COR-L47 (cell line): ENCODE results near the gene SLC25A23.
"Not testable (repeated sequence)": the region's sequence is repeated elsewhere in the genome, so short reads cannot be mapped to it uniquely, and the experiment has no call there.

ENCODE experiments used
- DNase-seq: peaks from one replicate; lab custom pipeline; 2025; lab: John Stamatoyannopoulos, UW

SLC25A23 gene

GRCh38 chr19:6457958-6458694 lies 1.5 kb downstream of the SLC25A23 start:
- no peak for DNase-seq

- DNase-seq = no peak
Measured at GRCh38 chr19:6455924-6456323, 3.7 kb downstream of the SLC25A23 start.

- no peak for DNase-seq
Measured at GRCh38 chr19:6453951-6454565, 5.5 kb downstream of the SLC25A23 start.

- DNase-seq = no peak
Measured at GRCh38 chr19:6452899-6453298, 6.7 kb downstream of the SLC25A23 start.

- no peak for DNase-seq
Measured at GRCh38 chr19:6452223-6452614, 7.4 kb downstream of the SLC25A23 start.

GRCh38 chr19:6451583-6452222 lies 7.9 kb downstream of the SLC25A23 start:
- DNase-seq = no peak

GRCh38 chr19:6450166-6450565 lies 9.4 kb downstream of the SLC25A23 start:
- no peak for DNase-seq

- no peak for DNase-seq
Measured at GRCh38 chr19:6448045-6448444, 11.5 kb downstream of the SLC25A23 start.

GRCh38 chr19:6446452-6446851 lies 13.1 kb downstream of the SLC25A23 start:
- no peak for DNase-seq

GRCh38 chr19:6443986-6444385 lies 15.6 kb downstream of the SLC25A23 start:
- DNase-seq = no peak

- DNase-seq = no peak
Measured at GRCh38 chr19:6442087-6442688, 17.4 kb downstream of the SLC25A23 start.

GRCh38 chr19:6440905-6441304 lies 18.7 kb downstream of the SLC25A23 start:
- DNase-seq = no peak

- no peak for DNase-seq
Measured at GRCh38 chr19:6439743-6440142, 19.8 kb downstream of the SLC25A23 start.

GRCh38 chr19:6433663-6434062 lies 25.9 kb downstream of the SLC25A23 start, which contains the start of gene SLC25A41:
Gene SLC25A41 (minus strand): TSS chr19:6433763. CDS start chr19:6433693, 70 bp downstream.
- no peak for DNase-seq

GRCh38 chr19:6433165-6433564 lies 26.4 kb downstream of the SLC25A23 start:
- no peak for DNase-seq

- DNase-seq = no peak
Measured at GRCh38 chr19:6431891-6432290, 27.7 kb downstream of the SLC25A23 start.

GRCh38 chr19:6429419-6430221 lies 30.0 kb downstream of the SLC25A23 start:
- no peak for DNase-seq

- DNase-seq = not testable (repeated sequence)
Measured at GRCh38 chr19:6428692-6429418, 30.7 kb downstream of the SLC25A23 start.

- DNase-seq = no peak
Measured at GRCh38 chr19:6427131-6427530, 32.5 kb downstream of the SLC25A23 start.

GRCh38 chr19:6425732-6426620 lies 33.6 kb downstream of the SLC25A23 start:
- DNase-seq = no peak
